Right atrium auricular region (tissue), 2 donors: ENCODE results near the gene GARNL3. TPM values are rescaled to one million over a fixed set of nuclear protein-coding genes. Genes with fewer than 3 reads are reported as not detected.

ENCODE experiments used
- DNase-seq: peaks from one replicate; pipeline ENCODE4 v3.0.0-alpha.2; 2019; ENCODE audit warnings: low spot score
- H3K27ac ChIP-seq, 2 donors: fragments of 200-600 bp; sonication (generic); 1 replicate in 1 of 2; 2 replicates in 1 of 2; pipeline ENCODE4 v1.5.1; 2016 to 2019
- H3K27me3 ChIP-seq, 2 donors: fragments of 200-600 bp; sonication (generic); one replicate each; pipeline versions ENCODE4 v1.5.1 to v1.6.0; 2017 to 2019
- H3K36me3 ChIP-seq: fragments of 200-600 bp; sonication (generic); one replicate; pipeline ENCODE4 v1.5.1; 2016
- H3K4me1 ChIP-seq, 2 donors: fragments of 200-600 bp; sonication (generic); one replicate each; pipeline versions ENCODE4 v1.5.1 to v1.6.0; 2017 to 2019
- H3K4me3 ChIP-seq, 2 donors: fragments of 200-600 bp; sonication (generic); 1 replicate in 1 of 2; 2 replicates in 1 of 2; pipeline ENCODE4 v1.5.1; 2017 to 2019; ENCODE audit warnings: mild to moderate bottlenecking in 1 of 2, moderate library complexity in 1 of 2
- H3K9me3 ChIP-seq, 2 donors: fragments of 200-600 bp; sonication (generic); one replicate each; pipeline ENCODE4 v1.5.1; 2019
- CTCF ChIP-seq, 2 donors: fragments of 200-600 bp; sonication (generic); IDR thresholded peaks; one replicate each; pipeline ENCODE4 v1.5.1; 2019; ENCODE audit warnings: antibody characterized with exemption in 2 of 2
- total RNA-seq, 2 donors: library from RNA; depleted of rRNA; stranded (reverse); fragments of >200 nt; gene quantifications; one replicate each; pipeline ENCODE4 v1.1.0, GENCODE V29; 2016

GARNL3 gene
- total RNA-seq, 2 donors from 2014 or later: 8.9 to 17.7 TPM

- no peak for DNase-seq
- no peak overlapping the region for H3K27ac ChIP-seq
- no peak for TF ChIP-seq CTCF (IDR thresholded peaks at IDR 0.05)
- H3K4me3 ChIP-seq: no peak overlapping the region
- H3K4me1 ChIP-seq: peaks cover 0 to 6% of the 10 kb centered on the region in 2 donors
- H3K27me3 ChIP-seq: no peaks in the 10 kb centered on the region
- no peaks in the 10 kb centered on the region for H3K9me3 ChIP-seq
- peaks cover 4% of the 10 kb centered on the region for H3K36me3 ChIP-seq
Observed at GRCh38 chr9:127392166-127392565, 127.6 kb downstream of the GARNL3 start.

GRCh38 chr9:127392976-127393375, 128.4 kb downstream of the GARNL3 start:
- no peak for DNase-seq
- H3K27me3 ChIP-seq: no peaks in the 10 kb centered on the region
- no peak overlapping the region for H3K27ac ChIP-seq
- no peaks in the 10 kb centered on the region for H3K9me3 ChIP-seq
- H3K4me3 ChIP-seq: no peak overlapping the region
- TF ChIP-seq CTCF (IDR thresholded peaks at IDR 0.05): no peak
- H3K4me1 ChIP-seq: peaks cover 0 to 11% of the 10 kb centered on the region in 2 donors
- H3K36me3 ChIP-seq: peaks cover 4% of the 10 kb centered on the region

GRCh38 chr9:127393645-127394044, 129.1 kb downstream of the GARNL3 start:
- Histone ChIP-seq H3K4me3 (no peak overlapping the region), H3K9me3 (no peaks in the 10 kb centered on the region), H3K4me1 (peaks cover 0 to 18% of the 10 kb centered on the region in 2 donors), H3K27ac (no peak overlapping the region), H3K27me3 (no peaks in the 10 kb centered on the region), H3K36me3 (peaks cover 4% of the 10 kb centered on the region)
- no peak for DNase-seq
- no peak for TF ChIP-seq CTCF (IDR thresholded peaks at IDR 0.05)

- no peak for DNase-seq
- Histone ChIP-seq H3K36me3 (no peaks in the 10 kb centered on the region), H3K4me1 (peaks cover 0 to 22% of the 10 kb centered on the region in 2 donors), H3K27ac (peak overlapping the region in 1 of 2 donors; percentile 1), H3K9me3 (no peaks in the 10 kb centered on the region), H3K27me3 (no peaks in the 10 kb centered on the region), H3K4me3 (peak overlapping the region in 1 of 2 donors; percentile 61)
- TF ChIP-seq CTCF (IDR thresholded peaks at IDR 0.05): no peak
Observed at GRCh38 chr9:127395497-127396252, 131.1 kb downstream of the GARNL3 start.

GRCh38 chr9:127396253-127396807, 131.8 kb downstream of the GARNL3 start:
- no peak for TF ChIP-seq CTCF (IDR thresholded peaks at IDR 0.05)
- peaks cover 0 to 22% of the 10 kb centered on the region in 2 donors for H3K4me1 ChIP-seq

More at GRCh38 chr9:127396253-127396807, 131.8 kb downstream of the GARNL3 start:
- Histone ChIP-seq H3K36me3 (no peaks in the 10 kb centered on the region), H3K27me3 (no peaks in the 10 kb centered on the region), H3K9me3 (no peaks in the 10 kb centered on the region), H3K4me3 (peak overlapping the region; percentile 33 to 61), H3K27ac (peak overlapping the region in 1 of 2 donors; percentile 1)
- no peak for DNase-seq
